ENCODE measurements around the gene ZNF319.

The ZNF319 gene

GRCh38 chr16:58038219-58038641 lies 37.8 kb upstream of the ZNF319 start:
- no peak for DNase-seq (ENCODE audit: extremely low spot score, insufficient read length, low read depth)
- no peak for FAIRE-seq

GRCh38 chr16:58037365-58038057 lies 37.0 kb upstream of the ZNF319 start:
- DNase-seq (ENCODE audit: extremely low spot score, insufficient read length, low read depth) (no peak), FAIRE-seq (no peak)

- no peak for FAIRE-seq
- no peak for DNase-seq (ENCODE audit: extremely low spot score, insufficient read length, low read depth)
Observed at GRCh38 chr16:58036943-58037342, 36.5 kb upstream of the ZNF319 start.

GRCh38 chr16:58035356-58036170 lies 35.1 kb upstream of the ZNF319 start:
- DNase-seq (ENCODE audit: extremely low spot score, insufficient read length, low read depth): no peak
- FAIRE-seq: no peak

GRCh38 chr16:58034774-58035173 lies 34.3 kb upstream of the ZNF319 start:
- no peak for FAIRE-seq
- no peak for DNase-seq (ENCODE audit: extremely low spot score, insufficient read length, low read depth)

GRCh38 chr16:58034128-58034685 lies 33.7 kb upstream of the ZNF319 start:
- no peak for FAIRE-seq

GRCh38 chr16:58032710-58033293 lies 32.3 kb upstream of the ZNF319 start:
- FAIRE-seq: no peak
- no peak for DNase-seq (ENCODE audit: extremely low spot score, insufficient read length, low read depth)

More at GRCh38 chr16:58034128-58034685, 33.7 kb upstream of the ZNF319 start:
- no peak for DNase-seq (ENCODE audit: extremely low spot score, insufficient read length, low read depth)

- DNase-seq (ENCODE audit: extremely low spot score, insufficient read length, low read depth) (no peak), FAIRE-seq (no peak)
Observed at GRCh38 chr16:58031016-58031800, 30.7 kb upstream of the ZNF319 start.

GRCh38 chr16:58030136-58030840 lies 29.8 kb upstream of the ZNF319 start:
- FAIRE-seq: no peak
- DNase-seq (ENCODE audit: extremely low spot score, insufficient read length, low read depth): no peak

GRCh38 chr16:58029410-58029809 lies 28.9 kb upstream of the ZNF319 start:
- FAIRE-seq: no peak
- DNase-seq (ENCODE audit: extremely low spot score, insufficient read length, low read depth): no peak

GRCh38 chr16:58028541-58029070 lies 28.1 kb upstream of the ZNF319 start:
- no peak for DNase-seq (ENCODE audit: extremely low spot score, insufficient read length, low read depth)
- FAIRE-seq: no peak

- FAIRE-seq (no peak), DNase-seq (ENCODE audit: extremely low spot score, insufficient read length, low read depth) (no peak)
Observed at GRCh38 chr16:58027916-58028455, 27.5 kb upstream of the ZNF319 start.

- FAIRE-seq (no peak), DNase-seq (ENCODE audit: extremely low spot score, insufficient read length, low read depth) (no peak)
Observed at GRCh38 chr16:58027161-58027915, 26.9 kb upstream of the ZNF319 start.

GRCh38 chr16:58026705-58027160 lies 26.3 kb upstream of the ZNF319 start:
- DNase-seq (ENCODE audit: extremely low spot score, insufficient read length, low read depth): no peak
- FAIRE-seq: no peak

GRCh38 chr16:58026139-58026704 lies 25.8 kb upstream of the ZNF319 start:
- no peak for DNase-seq (ENCODE audit: extremely low spot score, insufficient read length, low read depth)
- FAIRE-seq: no peak

- DNase-seq (ENCODE audit: extremely low spot score, insufficient read length, low read depth) (no peak), FAIRE-seq (peak; percentile 73)
Observed at GRCh38 chr16:58025351-58026138, 25.1 kb upstream of the ZNF319 start, which contains the start of gene MMP15. Gene MMP15 (plus strand): TSS chr16:58025754. CDS start chr16:58026351, 597 bp downstream.
